Stimulated activated CD4-positive, alpha-beta T cell treated with anti-CD3 and anti-CD28 coated beads, Interleukin-1b, Interleukin-23, amount 100 ng/mL, for 48 hours (primary cell): ENCODE data around the gene MAPKAP1.

Experiments used
- DNase-seq: peaks from one replicate; pipeline ENCODE4 v3.0.0-alpha.2; 2020

The MAPKAP1 gene

GRCh38 chr9:125428060-125428901, 278.7 kb downstream of the MAPKAP1 start:
- DNase-seq: peak; percentile 31

- DNase-seq: no peak
Observed at GRCh38 chr9:125427556-125427955, 279.5 kb downstream of the MAPKAP1 start.

- DNase-seq: no peak
Observed at GRCh38 chr9:125426926-125427325, 280.1 kb downstream of the MAPKAP1 start.

- DNase-seq: no peak
Observed at GRCh38 chr9:125425901-125426515, 281.0 kb downstream of the MAPKAP1 start.

GRCh38 chr9:125425170-125425897, 281.7 kb downstream of the MAPKAP1 start:
- no peak for DNase-seq

GRCh38 chr9:125423964-125424363, 283.0 kb downstream of the MAPKAP1 start:
- no peak for DNase-seq

GRCh38 chr9:125422853-125423252, 284.2 kb downstream of the MAPKAP1 start:
- no peak for DNase-seq

GRCh38 chr9:125421591-125422181, 285.3 kb downstream of the MAPKAP1 start:
- DNase-seq: no peak

- DNase-seq: no peak
Observed at GRCh38 chr9:125421166-125421565, 285.8 kb downstream of the MAPKAP1 start.

- DNase-seq: no peak
Observed at GRCh38 chr9:125418404-125418803, 288.6 kb downstream of the MAPKAP1 start.

GRCh38 chr9:125416517-125416916, 290.5 kb downstream of the MAPKAP1 start:
- no peak for DNase-seq

- no peak for DNase-seq
Observed at GRCh38 chr9:125415583-125416460, 291.2 kb downstream of the MAPKAP1 start.

GRCh38 chr9:125413579-125413978, 293.4 kb downstream of the MAPKAP1 start:
- no peak for DNase-seq

GRCh38 chr9:125412166-125412565, 294.8 kb downstream of the MAPKAP1 start:
- no peak for DNase-seq

GRCh38 chr9:125411171-125411756, 295.7 kb downstream of the MAPKAP1 start:
- DNase-seq: no peak

GRCh38 chr9:125410522-125410894, 296.5 kb downstream of the MAPKAP1 start:
- DNase-seq: no peak

- peak; percentile 73 for DNase-seq
Observed at GRCh38 chr9:125409637-125410521, 297.1 kb downstream of the MAPKAP1 start.

GRCh38 chr9:125409217-125409636, 297.8 kb downstream of the MAPKAP1 start:
- DNase-seq: peak; percentile 12

GRCh38 chr9:125407974-125408900, 298.8 kb downstream of the MAPKAP1 start:
- peak; percentile 72 for DNase-seq
